HG02943 (cell line): Measurements from ENCODE around the gene CER1.
"Not testable (repeated sequence)": the region's sequence is repeated elsewhere in the genome, so short reads cannot be mapped to it uniquely, and the experiment has no call there.

Experiments used
- ATAC-seq: cut with Tn5 transposase; IDR thresholded peaks from one replicate; pipeline ENCODE4 v1.9.1; 2021; ENCODE audit warnings: mild to moderate bottlenecking, low read depth, moderate library complexity; ENCODE audit not compliant: unreplicated experiment

CER1 gene

GRCh38 chr9:14719231-14719923, 3.2 kb downstream of the CER1 start:
- no peak for ATAC-seq

- no peak for ATAC-seq
These were observed 7.4 kb downstream of the CER1 start for GRCh38 chr9:14715102-14715501.

GRCh38 chr9:14713187-14713767, 9.3 kb downstream of the CER1 start:
- ATAC-seq: no peak

GRCh38 chr9:14710804-14711203, 11.7 kb downstream of the CER1 start:
- no peak for ATAC-seq

- no peak for ATAC-seq
These were observed 15.9 kb downstream of the CER1 start for GRCh38 chr9:14706530-14707140.

- ATAC-seq: no peak
These were observed 17.5 kb downstream of the CER1 start for GRCh38 chr9:14705079-14705478.

- no peak for ATAC-seq
These were observed 18.3 kb downstream of the CER1 start for GRCh38 chr9:14704281-14704680.

- ATAC-seq: no peak
These were observed 20.3 kb downstream of the CER1 start for GRCh38 chr9:14702200-14702720.

GRCh38 chr9:14693251-14693861, 29.2 kb downstream of the CER1 start, which contains the start of gene ZDHHC21:
Gene ZDHHC21 (minus strand): TSS chr9:14693432. CDS start chr9:14674340, 19,092 bp downstream.
- ATAC-seq: peak; percentile 70

GRCh38 chr9:14692470-14693250, 29.9 kb downstream of the CER1 start:
- peak; percentile 31 for ATAC-seq

- ATAC-seq: no peak
These were observed 31.4 kb downstream of the CER1 start for GRCh38 chr9:14690948-14691730.

GRCh38 chr9:14687042-14687719, 35.4 kb downstream of the CER1 start:
- no peak for ATAC-seq

GRCh38 chr9:14686168-14686567, 36.4 kb downstream of the CER1 start:
- ATAC-seq: no peak

GRCh38 chr9:14682616-14683015, 39.9 kb downstream of the CER1 start:
- ATAC-seq: not testable (repeated sequence)

- ATAC-seq: no peak
These were observed 43.8 kb downstream of the CER1 start for GRCh38 chr9:14678776-14679175.

GRCh38 chr9:14677872-14678271, 44.7 kb downstream of the CER1 start:
- ATAC-seq: no peak

- no peak for ATAC-seq
These were observed 45.1 kb downstream of the CER1 start for GRCh38 chr9:14677396-14677795.

GRCh38 chr9:14674630-14675029, 47.9 kb downstream of the CER1 start:
- ATAC-seq: no peak

GRCh38 chr9:14671377-14671776, 51.2 kb downstream of the CER1 start:
- no peak for ATAC-seq
